Activated T-cell treated with anti-CD3 and anti-CD28 coated beads, Interleukin-2, amount 50 U/mL, for 4 hours (primary cell): ENCODE results near the gene FIS1. TPM values are rescaled to one million over a fixed set of nuclear protein-coding genes. Genes with fewer than 3 reads are reported as not detected.
"Not testable (repeated sequence)": the region's sequence is repeated elsewhere in the genome, so short reads cannot be mapped to it uniquely, and the experiment has no call there.

Experiments
- ATAC-seq, 2 donors: fragments of 200-7000 bp; cut with Tn5 transposase; one replicate each; pipeline ENCODE4 v1.10.0; 2021
- DNase-seq: peaks from one replicate; pipeline ENCODE4 v3.0.0-alpha.2; 2020
- H3K27me3 Mint-ChIP-seq: one replicate; pipeline ENCODE4 v1.8.0; 2021; ENCODE audit warnings: low read depth, mixed read lengths
- H3K36me3 Mint-ChIP-seq: one replicate; pipeline ENCODE4 v1.8.0; 2022; ENCODE audit warnings: mixed read lengths; ENCODE audit not compliant: insufficient read depth
- H3K4me1 Mint-ChIP-seq: one replicate; pipeline ENCODE4 v1.8.0; 2021; ENCODE audit warnings: low read depth, mixed read lengths
- H3K4me3 Mint-ChIP-seq: one replicate; pipeline ENCODE4 v1.8.0; 2021; ENCODE audit warnings: mild to moderate bottlenecking, moderate library complexity, mixed read lengths
- H3K9me3 Mint-ChIP-seq: one replicate; pipeline ENCODE4 v1.8.0; 2021; ENCODE audit warnings: mixed read lengths
- total RNA-seq, 3 donors: library from RNA; stranded (reverse); gene quantifications; one replicate each; pipeline ENCODE4 v1.2.1, GENCODE V29; 2021

The FIS1 gene
- 100 to 1,000 TPM; 126 to 148 (median 136) TPM for total RNA-seq

GRCh38 chr7:101244375-101245146, at the start of gene FIS1:
TSS of gene FIS1 (minus strand) at chr7:101245081. CDS start at chr7:101245004, 77 bp downstream.
- Mint-ChIP-seq H3K4me3 (peak within 1 kb of the TSS; percentile 98), H3K4me1 (peaks cover 25% of the 10 kb centered on the region), H3K9me3 (no peaks in the 10 kb centered on the region), H3K27me3 (no peaks in the 10 kb centered on the region), H3K36me3 (peaks cover 9% of the 10 kb centered on the region)
- ATAC-seq (peak; percentile 97 to 98), DNase-seq (peak; percentile 89)

GRCh38 chr7:101294039-101294831, 49.4 kb upstream of the FIS1 start:
- Mint-ChIP-seq H3K9me3 (no peaks in the 10 kb centered on the region), H3K4me1 (peaks cover 7% of the 10 kb centered on the region), H3K4me3 (no peak overlapping the region)

GRCh38 chr7:101293069-101294021, 48.5 kb upstream of the FIS1 start:
- H3K9me3 Mint-ChIP-seq, H3K36me3 Mint-ChIP-seq, H3K4me3 Mint-ChIP-seq, H3K4me1 Mint-ChIP-seq, DNase-seq, ATAC-seq: not testable (repeated sequence)
- peaks cover 61% of the 10 kb centered on the region for H3K27me3 Mint-ChIP-seq

More at GRCh38 chr7:101294039-101294831, 49.4 kb upstream of the FIS1 start:
- no peak for DNase-seq
- no peaks in the 10 kb centered on the region for H3K36me3 Mint-ChIP-seq
- ATAC-seq: no peak
- peaks cover 65% of the 10 kb centered on the region for H3K27me3 Mint-ChIP-seq

DNA sequence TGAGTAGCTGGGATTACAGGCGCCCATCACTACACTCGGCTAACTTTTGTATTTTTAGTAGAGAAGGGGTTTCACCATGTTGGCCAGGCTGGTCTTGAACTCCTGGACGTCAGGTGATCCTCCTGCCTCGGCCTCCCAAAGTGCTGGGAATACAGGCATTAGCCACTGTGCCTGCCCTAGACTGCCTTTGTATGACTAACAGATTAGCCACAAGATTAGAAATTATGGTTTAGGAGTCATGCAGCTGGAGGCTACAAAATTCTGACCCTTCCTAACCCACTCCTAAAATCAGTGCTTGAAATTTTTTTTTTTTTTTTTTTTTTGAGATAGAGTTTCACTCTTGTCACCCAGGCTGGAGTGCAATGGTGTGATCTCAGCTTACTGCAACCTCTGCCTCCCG, 47.7 kb upstream of the FIS1 start:
- H3K36me3 Mint-ChIP-seq, H3K4me3 Mint-ChIP-seq, ATAC-seq, H3K4me1 Mint-ChIP-seq, DNase-seq, H3K9me3 Mint-ChIP-seq: not testable (repeated sequence)
- H3K27me3 Mint-ChIP-seq: peaks cover 56% of the 10 kb centered on the region

DNA sequence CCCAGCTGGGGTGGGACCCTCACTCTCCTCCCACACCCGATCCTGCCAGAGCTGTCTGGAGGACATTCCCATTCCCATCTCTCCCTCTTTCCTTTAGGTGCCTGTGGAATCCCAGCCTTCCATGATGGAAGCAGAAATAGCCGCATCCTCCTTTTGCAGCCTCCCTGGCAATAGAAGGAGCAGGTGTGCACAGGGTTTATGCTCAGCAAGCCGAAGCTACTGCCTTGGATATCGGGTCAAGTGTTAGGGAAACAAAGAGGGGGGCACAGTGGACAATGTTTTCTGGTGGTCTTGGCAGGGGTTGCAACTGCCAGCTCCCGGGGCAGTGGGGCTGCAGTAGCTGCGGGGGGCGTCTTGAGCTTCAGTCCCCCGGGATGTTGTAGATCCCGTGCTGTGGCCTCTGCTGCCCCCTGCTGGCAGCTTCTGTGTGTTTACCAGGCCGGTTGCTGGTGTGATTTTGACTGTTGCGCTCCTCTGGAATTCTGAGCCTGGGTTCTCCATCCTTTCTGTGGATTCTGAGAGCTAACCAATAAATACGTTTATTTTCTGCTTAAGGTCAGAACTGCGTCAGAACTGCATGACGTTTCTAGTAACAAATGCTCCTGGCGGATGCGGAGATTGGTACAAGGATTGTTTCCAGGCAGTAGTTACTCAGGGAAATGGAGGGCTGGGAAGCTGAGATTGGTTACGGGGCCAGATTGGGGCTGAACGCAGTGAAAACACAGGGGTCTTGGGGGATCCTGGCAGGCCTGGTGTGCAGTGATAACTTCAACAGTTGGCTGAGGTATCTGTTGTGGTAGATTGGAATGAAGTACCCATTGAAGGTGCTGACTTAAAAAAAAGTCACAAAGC, 45.5 kb upstream of the FIS1 start:
- DNase-seq (peak; percentile 57), ATAC-seq (peak; percentile 74 to 79)
- H3K27me3 Mint-ChIP-seq: peaks cover 43% of the 10 kb centered on the region
- not testable (repeated sequence) for H3K9me3 Mint-ChIP-seq, H3K36me3 Mint-ChIP-seq, H3K4me1 Mint-ChIP-seq, H3K4me3 Mint-ChIP-seq

DNA sequence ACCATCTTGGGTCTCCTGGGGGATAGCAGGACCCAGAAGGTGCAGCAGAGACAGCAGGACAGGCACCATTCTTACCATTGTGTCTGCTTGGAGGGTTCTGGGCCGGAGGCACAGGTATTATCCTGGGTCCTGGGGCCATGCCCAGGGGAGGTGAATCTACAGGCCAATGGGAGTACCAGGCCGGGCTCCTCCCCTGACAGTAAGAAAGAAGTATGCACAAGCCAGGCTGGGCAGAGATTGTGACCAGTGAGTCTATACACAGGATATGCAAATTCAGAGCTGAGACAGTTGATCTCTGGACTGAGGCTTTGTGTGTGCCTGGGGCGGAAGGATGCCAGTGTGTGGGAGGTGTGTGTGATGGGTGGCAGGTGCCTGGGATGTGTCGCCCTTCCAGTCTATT, 44.8 kb upstream of the FIS1 start:
- H3K4me3 Mint-ChIP-seq, H3K4me1 Mint-ChIP-seq, DNase-seq, H3K9me3 Mint-ChIP-seq, H3K36me3 Mint-ChIP-seq: not testable (repeated sequence)
- peaks cover 36% of the 10 kb centered on the region for H3K27me3 Mint-ChIP-seq
- ATAC-seq: peak; percentile 31 to 59

DNA sequence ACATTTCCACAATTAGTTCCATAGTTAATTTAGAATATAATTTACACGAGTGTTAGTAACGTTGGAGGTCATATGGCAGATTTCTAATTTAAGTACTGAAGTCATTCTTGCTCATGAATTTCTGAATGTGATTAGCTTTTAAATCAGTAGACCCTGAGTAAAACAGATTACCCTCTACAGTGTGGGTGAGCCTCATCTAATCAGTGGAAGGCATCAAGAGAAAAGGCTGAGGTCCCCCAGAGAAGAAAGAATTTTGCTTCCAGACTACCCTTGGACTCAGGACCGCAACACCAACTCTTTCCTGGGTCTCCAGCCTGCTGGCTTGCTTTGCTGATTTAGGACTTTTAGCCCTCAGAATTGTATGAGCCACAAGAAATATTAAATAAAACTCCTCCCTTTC, 43.6 kb upstream of the FIS1 start:
- H3K4me1 Mint-ChIP-seq: peaks cover 7% of the 10 kb centered on the region
- ATAC-seq (no peak), DNase-seq (no peak)
- no peaks in the 10 kb centered on the region for H3K36me3 Mint-ChIP-seq
- H3K27me3 Mint-ChIP-seq: peaks cover 30% of the 10 kb centered on the region
- no peak overlapping the region for H3K4me3 Mint-ChIP-seq
- H3K9me3 Mint-ChIP-seq: no peaks in the 10 kb centered on the region

DNA sequence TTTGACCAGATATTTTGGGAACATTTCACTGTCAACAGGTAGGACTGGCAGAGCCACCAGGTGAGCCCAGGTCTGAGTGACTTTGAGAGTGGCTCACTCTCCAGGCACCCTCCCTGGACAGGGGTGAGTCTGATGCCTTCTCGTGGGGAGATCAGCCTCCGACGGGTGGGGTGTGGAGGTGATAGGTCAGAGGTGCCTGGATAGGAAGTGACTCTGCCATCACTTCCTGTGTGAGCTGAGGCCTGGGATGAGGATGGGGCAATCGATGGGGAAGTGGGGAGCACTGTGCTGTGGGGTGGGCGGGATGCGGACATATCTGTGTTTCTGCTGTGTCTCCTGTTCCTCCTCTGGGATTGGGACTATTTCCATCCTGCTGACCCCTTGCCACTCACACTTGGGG, 42.2 kb upstream of the FIS1 start:
- Mint-ChIP-seq H3K36me3 (no peaks in the 10 kb centered on the region), H3K27me3 (peaks cover 21% of the 10 kb centered on the region), H3K9me3 (no peaks in the 10 kb centered on the region), H3K4me3 (no peak overlapping the region), H3K4me1 (peaks cover 13% of the 10 kb centered on the region)
- ATAC-seq (no peak), DNase-seq (no peak)

GRCh38 chr7:101285880-101286279, 41.0 kb upstream of the FIS1 start:
- H3K36me3 Mint-ChIP-seq, ATAC-seq, H3K9me3 Mint-ChIP-seq, DNase-seq, H3K4me3 Mint-ChIP-seq: not testable (repeated sequence)
- Mint-ChIP-seq H3K27me3 (peaks cover 12% of the 10 kb centered on the region), H3K4me1 (peaks cover 13% of the 10 kb centered on the region)

DNA sequence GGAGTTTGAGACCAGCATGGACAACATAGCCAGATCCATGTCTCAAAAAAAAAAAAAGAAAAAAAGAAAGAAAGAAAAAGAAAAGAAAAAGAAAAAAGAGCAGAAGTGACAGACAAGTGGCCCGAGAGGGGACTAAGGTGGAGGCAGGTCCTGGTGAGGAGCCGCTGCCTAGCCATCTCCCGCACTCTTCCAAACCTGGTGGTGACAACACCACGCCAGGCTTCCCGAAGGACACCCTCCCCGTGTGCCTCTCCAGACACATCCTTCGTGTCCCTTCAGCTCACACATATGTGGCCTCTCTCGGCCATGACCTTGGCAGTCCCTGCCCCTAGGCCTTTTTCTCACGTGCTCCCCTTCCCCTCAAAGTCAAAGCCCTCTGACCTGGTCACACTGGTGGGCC, 40.3 kb upstream of the FIS1 start:
- peaks cover 6% of the 10 kb centered on the region for H3K27me3 Mint-ChIP-seq
- H3K36me3 Mint-ChIP-seq: no peaks in the 10 kb centered on the region
- H3K4me3 Mint-ChIP-seq: no peak overlapping the region
- H3K9me3 Mint-ChIP-seq: no peaks in the 10 kb centered on the region
- H3K4me1 Mint-ChIP-seq: peaks cover 9% of the 10 kb centered on the region
- ATAC-seq (no peak), DNase-seq (no peak)

DNA sequence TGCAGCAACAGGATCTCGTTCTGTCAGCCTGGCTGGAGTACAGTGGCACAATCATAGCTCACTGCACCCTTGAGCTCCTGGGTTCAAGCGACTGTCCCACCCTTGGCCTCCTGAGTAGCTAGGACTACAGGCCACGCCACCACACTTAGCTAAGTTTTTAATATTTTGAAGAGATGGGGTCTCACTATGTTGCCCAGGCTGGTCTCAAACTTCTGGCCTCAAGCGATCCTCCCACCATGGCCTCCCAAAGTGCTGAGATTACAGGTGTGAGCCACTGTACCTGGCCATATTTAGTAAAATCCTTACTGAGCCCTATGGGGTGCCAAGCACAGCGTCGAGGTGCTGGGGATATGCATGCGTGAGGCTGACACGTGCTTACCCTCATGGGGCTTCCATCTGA, 36.0 kb upstream of the FIS1 start:
- H3K4me1 Mint-ChIP-seq, H3K36me3 Mint-ChIP-seq, H3K27me3 Mint-ChIP-seq, DNase-seq, H3K4me3 Mint-ChIP-seq, ATAC-seq, H3K9me3 Mint-ChIP-seq: not testable (repeated sequence)

- DNase-seq: no peak
- ATAC-seq: no peak
- Mint-ChIP-seq H3K4me3 (no peak overlapping the region), H3K27me3 (peaks cover 10% of the 10 kb centered on the region), H3K4me1 (peaks cover 6% of the 10 kb centered on the region), H3K9me3 (no peaks in the 10 kb centered on the region), H3K36me3 (no peaks in the 10 kb centered on the region)
Measured at GRCh38 chr7:101278461-101279292, 33.8 kb upstream of the FIS1 start.

DNA sequence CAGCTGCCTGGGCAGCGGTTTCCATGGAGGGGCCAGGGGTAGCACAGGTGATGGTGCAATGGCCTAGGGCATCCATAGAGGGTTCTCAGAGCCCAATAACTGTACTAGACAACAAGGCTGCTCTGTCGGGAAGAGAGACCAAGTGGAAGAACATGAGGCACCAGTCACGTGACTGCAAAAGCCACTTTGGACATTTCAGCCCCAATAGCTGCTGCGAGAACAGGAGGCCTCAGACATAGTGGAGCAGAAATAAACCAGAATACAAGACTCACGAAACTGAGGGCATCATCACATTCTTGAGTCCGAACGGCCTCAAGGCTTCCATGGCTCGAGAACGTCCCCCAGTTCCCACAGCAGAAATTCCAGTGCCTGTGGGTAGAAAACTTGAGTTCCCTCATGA, 32.3 kb upstream of the FIS1 start:
- Mint-ChIP-seq H3K4me1 (no peaks in the 10 kb centered on the region), H3K9me3 (no peaks in the 10 kb centered on the region), H3K4me3 (no peak overlapping the region), H3K27me3 (peaks cover 21% of the 10 kb centered on the region), H3K36me3 (no peaks in the 10 kb centered on the region)
- ATAC-seq (no peak), DNase-seq (no peak)
